GM12864 (cell line): ENCODE results near the gene FOXO3.

Experiments used
- DNase-seq: peaks from one replicate; pipeline ENCODE4 v3.0.0-alpha.2; 2011; ENCODE audit warnings: low read depth
- H3K4me3 ChIP-seq: 2 replicates; pipeline ENCODE4 v1.5.1; 2011; ENCODE audit warnings: mild to moderate bottlenecking, low read depth, low read length, control low read depth
- CTCF ChIP-seq: IDR thresholded peaks from 2 replicates; pipeline ENCODE4 v1.5.1; 2011; ENCODE audit warnings: low read depth, mild to moderate bottlenecking, moderate library complexity, low read length, control low read depth, inconsistent platforms; ENCODE audit errors: missing control alignments

Gene FOXO3

DNA sequence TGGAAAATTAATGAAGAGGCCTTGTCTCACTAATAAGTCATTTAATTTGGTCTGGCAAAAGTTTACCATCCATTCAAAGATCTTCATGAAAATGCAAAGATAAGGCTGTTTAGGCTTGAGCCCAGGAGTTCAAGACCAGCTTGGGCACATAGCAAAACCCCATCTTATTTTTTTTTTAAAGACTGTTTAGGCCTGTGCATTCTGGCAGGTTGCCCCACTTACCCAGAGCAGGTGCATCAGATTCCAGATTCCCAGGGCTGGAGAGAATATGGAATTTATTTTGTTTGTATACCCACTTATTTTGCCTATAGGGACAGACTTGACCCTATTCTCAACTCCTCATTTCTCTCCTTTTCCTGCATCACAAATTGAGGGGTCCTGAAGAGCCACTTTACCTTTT lies 5.7 kb downstream of the FOXO3 start:
- DNase-seq, result no peak
- no peak for TF ChIP-seq CTCF
- no peak overlapping the region for H3K4me3 ChIP-seq

DNA sequence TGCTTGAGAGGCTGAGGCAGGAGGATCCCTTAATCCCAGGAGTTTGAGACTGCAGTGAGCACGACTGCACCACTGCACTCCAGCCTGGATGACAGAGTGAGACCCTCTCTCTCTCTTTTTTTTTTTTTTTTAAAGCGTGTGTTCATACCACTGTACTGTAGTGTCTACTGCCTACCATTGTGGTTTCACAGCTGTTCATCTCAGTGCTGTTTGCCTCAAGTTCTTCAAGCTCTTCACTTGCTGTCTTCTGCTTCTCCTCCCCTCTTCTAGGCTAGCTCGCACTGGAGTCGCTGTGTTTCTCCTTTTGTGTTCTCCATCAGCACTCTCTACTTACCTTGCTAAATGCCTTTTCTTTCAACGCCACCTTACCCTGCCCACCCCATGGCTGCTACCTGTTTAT lies 7.4 kb downstream of the FOXO3 start:
- no peak for DNase-seq
- TF ChIP-seq CTCF, result no peak
- no peak overlapping the region for H3K4me3 ChIP-seq

DNA sequence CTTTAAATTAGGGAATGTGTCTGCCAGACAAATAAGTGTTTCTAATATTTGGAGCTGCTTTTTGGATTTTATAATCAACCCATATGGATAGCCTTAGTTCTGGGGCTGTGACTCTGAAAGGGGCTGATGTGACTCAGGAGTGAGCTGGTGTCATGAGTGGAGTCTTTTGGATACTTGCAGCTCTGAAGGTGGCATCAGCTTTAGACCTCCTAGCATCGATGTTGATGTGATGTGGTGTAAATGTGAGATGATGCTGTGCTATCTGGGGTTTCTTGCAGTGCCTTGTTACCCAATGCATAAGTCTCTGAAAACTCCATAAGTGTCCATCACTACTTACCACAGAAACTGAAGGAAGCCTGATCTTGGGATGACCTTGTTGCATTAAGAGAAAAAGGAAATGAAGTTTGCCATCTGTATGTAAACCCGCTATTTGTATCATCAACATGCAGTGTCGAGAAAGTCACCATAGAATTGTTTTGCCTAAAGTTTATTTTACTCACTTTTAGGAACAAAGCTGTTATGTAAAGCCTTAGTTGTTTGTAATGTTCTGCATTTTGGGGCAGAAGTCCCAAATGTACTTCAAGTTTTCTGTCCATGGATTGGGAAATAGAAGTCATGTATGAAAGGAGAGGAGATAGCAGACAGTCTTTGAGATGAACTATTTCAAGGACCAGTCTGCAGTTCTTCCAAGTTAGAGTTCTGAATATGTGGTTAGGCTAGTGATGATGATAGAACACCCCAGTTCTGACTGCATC lies 8.0 kb downstream of the FOXO3 start:
- no peak for DNase-seq
- no peak overlapping the region for H3K4me3 ChIP-seq
- TF ChIP-seq CTCF, result no peak

- no peak overlapping the region for H3K4me3 ChIP-seq
- TF ChIP-seq CTCF, result no peak
- no peak for DNase-seq
Measured at GRCh38 chr6:108570517-108570916, 9.8 kb downstream of the FOXO3 start.

- DNase-seq, result no peak
- no peak for TF ChIP-seq CTCF
Measured at GRCh38 chr6:108574457-108575141, 13.9 kb downstream of the FOXO3 start.

DNA sequence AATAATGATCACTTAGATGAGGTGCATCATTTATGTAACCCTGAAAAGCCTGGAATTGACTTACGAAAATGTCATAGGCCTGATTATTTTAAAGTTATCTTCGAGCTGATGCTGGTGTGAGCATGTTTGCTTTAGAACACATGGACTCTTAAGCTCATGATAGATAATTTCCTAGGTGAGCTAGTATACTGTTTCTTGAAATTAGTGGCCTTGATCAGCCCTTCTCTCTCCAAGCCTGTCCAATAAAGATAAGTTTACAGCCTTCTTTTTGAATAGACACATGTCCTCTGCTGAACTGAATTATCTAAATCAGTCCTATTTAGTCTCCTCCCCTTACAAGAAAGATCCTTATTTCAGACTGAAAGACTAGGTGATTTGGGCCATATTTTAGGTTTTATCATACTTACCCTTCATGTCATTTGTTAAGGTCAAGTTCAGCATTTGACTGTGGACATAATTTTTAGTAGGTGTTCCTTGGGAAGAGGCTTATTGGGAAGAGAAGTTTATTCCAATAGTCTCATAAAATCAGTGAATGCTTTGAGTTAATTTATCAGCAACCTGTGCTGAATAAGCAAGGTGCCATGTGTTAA lies 15.3 kb downstream of the FOXO3 start:
- no peak for TF ChIP-seq CTCF
- no peak for DNase-seq

More at GRCh38 chr6:108574457-108575141, 13.9 kb downstream of the FOXO3 start:
- H3K4me3 ChIP-seq, result no peak overlapping the region

More for the DNA sequence above, 15.3 kb downstream of the FOXO3 start:
- no peak overlapping the region for H3K4me3 ChIP-seq
